GM12872 (cell line): ENCODE results near the gene THOP1.
A peak's percentile ranks its signal among the peaks of the same experiment; 100 is the strongest.

Source experiments
- TF ChIP-seq, protein P1 (sequence below): IDR thresholded peaks from 3 replicates; pipeline ENCODE4 v1.5.1; 2011; ENCODE audit warnings: low read depth, mild to moderate bottlenecking, low read length, moderate library complexity; ENCODE audit not compliant: insufficient read depth

The THOP1 gene

DNA sequence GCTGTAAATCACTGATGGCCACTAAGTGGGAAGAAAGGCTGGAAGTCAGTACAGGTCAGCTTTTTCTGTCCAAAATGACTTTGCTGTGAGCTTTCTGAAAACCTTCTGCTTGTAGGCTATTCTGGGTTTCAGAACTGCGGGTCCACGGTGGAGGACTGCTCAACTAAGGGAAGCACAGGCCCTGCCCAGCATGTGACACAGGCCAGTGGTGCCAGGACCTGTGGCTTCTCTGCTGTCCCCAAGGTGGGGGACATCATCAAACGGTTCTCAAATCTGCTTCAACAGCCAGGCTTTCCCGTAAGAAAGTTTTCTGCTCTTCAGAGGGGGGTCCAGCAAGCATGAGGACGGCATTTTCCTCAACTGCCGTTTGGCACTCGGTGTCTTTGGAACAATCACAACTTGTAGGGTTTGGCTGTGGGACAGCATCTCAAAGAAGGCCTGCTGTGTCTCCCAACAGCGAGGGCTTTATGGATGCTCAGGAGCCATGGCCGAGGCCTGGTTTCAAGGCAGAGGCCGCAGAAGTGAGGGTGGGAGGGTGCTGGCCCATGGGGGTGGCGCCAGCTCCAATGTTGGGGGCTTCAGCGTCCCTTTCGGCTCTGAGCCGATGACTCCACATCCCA lies 6.1 kb upstream of the THOP1 start:
- TF ChIP-seq, protein P1, sequence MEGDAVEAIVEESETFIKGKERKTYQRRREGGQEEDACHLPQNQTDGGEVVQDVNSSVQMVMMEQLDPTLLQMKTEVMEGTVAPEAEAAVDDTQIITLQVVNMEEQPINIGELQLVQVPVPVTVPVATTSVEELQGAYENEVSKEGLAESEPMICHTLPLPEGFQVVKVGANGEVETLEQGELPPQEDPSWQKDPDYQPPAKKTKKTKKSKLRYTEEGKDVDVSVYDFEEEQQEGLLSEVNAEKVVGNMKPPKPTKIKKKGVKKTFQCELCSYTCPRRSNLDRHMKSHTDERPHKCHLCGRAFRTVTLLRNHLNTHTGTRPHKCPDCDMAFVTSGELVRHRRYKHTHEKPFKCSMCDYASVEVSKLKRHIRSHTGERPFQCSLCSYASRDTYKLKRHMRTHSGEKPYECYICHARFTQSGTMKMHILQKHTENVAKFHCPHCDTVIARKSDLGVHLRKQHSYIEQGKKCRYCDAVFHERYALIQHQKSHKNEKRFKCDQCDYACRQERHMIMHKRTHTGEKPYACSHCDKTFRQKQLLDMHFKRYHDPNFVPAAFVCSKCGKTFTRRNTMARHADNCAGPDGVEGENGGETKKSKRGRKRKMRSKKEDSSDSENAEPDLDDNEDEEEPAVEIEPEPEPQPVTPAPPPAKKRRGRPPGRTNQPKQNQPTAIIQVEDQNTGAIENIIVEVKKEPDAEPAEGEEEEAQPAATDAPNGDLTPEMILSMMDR: no peak

DNA sequence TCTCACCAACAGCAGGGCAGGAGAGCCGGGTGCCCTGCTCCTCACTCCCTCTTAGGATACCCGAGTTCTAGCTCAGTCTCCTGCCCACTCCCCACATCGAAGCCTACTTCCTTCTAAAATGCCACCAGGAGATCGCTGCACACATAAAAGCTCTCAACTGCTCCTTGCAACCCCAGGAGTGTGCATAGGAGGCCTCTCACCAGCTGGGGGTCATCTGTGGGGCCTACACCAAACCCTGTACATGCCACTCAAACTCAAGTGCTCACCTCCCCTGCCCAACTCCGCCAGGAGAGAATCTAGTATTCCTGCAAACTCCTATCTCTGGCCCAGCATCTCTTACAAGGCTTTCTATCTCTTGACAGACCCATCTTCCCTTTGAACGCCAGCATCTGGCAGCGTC lies 5.0 kb upstream of the THOP1 start:
- TF ChIP-seq, protein P1: no peak

DNA sequence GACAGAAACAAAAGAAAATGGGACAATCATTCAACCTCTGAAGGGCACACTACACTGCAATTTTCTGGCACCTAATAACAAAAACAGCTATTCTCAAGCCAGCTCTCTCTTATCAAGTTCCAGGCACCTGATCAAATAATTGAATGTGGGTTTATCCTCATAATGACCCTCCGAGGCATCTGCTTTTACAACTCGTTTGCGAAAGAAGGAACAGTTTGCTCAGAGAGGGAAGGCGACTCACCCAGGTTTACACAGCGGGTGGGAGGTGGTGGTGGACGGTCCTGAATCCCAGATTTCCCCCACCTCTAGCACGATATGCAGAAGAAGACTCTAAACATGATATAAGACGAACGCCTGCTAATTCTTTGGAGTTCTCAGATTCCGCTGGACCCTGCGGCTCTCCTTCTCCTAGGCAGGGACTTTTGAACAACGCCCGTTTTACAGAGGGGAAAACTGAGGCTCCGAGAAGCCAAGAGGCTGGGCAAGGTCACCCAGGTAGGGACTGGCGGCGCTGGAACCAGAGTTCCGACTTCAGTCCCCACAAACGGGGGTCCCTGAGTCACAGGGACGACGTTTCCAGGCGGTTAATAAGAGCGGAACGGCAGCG lies 2.9 kb upstream of the THOP1 start:
- TF ChIP-seq, protein P1: no peak

DNA sequence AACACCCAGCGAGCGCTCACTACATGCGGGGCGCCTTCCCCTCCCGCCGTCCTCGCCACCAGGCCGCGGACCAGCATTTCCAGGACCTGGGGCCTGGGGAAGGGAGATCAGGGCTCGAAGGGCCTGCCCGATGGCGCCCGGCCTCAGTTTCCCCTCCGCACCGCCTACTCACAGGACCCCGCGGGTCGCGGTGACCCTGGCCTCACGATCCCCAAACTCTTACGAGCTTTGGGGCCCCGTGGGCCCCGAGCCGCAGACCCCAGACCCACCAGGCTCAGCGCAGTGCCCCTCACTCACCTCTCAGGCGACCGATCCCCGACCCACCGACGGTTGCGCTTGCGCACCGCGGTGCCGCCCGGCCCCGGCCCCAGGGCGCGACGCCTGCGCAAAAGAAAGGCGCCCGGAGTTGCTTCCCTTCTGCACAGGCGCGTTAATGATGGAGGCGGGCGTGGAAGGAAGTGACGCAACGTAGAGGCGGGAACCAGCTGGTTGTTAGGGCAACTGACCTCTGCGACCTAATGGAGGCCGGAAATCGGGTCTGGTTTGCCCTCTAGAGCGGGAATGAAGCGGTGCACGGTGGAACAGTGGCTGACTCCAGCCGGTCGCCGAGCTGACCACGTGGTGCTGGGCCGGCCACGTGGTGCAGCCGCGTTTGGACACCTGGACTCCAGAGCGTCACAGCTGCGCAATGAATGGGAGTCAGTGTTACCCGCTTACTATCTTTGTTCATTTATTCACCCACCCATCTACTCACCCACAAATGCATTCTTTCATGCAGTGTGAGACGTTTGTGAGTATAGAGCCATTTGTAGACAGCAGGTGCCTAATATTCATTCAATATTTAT lies 2.1 kb upstream of the THOP1 start, which contains the start of gene SGTA:
Gene SGTA (minus strand): TSS at position 338 of the 845 bp plus-strand sequence. CDS start 14,205 bp downstream, outside the sequence.
- TF ChIP-seq, protein P1: peak; percentile 58

- TF ChIP-seq, protein P1: no peak
Observed at GRCh38 chr19:2783781-2784145, 1.5 kb upstream of the THOP1 start.

GRCh38 chr19:2787115-2787514 lies 1.8 kb downstream of the THOP1 start:
- TF ChIP-seq, protein P1: no peak

GRCh38 chr19:2788237-2788636 lies 2.9 kb downstream of the THOP1 start:
- TF ChIP-seq, protein P1: no peak
